ENCODE data around the gene WAC. TPM values are rescaled to one million over a fixed set of nuclear protein-coding genes. Genes with fewer than 3 reads are reported as not detected.

Gene WAC
- total RNA-seq, 1 donor from 2014 or later, result 54.8 TPM

GRCh38 chr10:28544058-28544457 lies 11.1 kb downstream of the WAC start:
- DNase-seq (ENCODE audit: low read depth), result no peak

GRCh38 chr10:28545967-28546644 lies 13.2 kb downstream of the WAC start:
- H3K4me3 ChIP-seq (ENCODE audit: low read depth, low read length), result no peak overlapping the region
- DNase-seq (ENCODE audit: low read depth), result no peak
- TF ChIP-seq CTCF (conservative IDR thresholded peaks at IDR 0.05; ENCODE audit: low read depth, low read length), result no peak

More at GRCh38 chr10:28544058-28544457, 11.1 kb downstream of the WAC start:
- TF ChIP-seq CTCF (conservative IDR thresholded peaks at IDR 0.05; ENCODE audit: low read depth, low read length), result no peak
- no peak overlapping the region for H3K4me3 ChIP-seq (ENCODE audit: low read depth, low read length)

GRCh38 chr10:28548781-28549498 lies 16.0 kb downstream of the WAC start:
- DNase-seq (ENCODE audit: low read depth), result no peak
- no peak for TF ChIP-seq CTCF (conservative IDR thresholded peaks at IDR 0.05; ENCODE audit: low read depth, low read length)
- H3K4me3 ChIP-seq (ENCODE audit: low read depth, low read length), result no peak overlapping the region

- no peak overlapping the region for H3K4me3 ChIP-seq (ENCODE audit: low read depth, low read length)
- TF ChIP-seq CTCF (conservative IDR thresholded peaks at IDR 0.05; ENCODE audit: low read depth, low read length), result no peak
- no peak for DNase-seq (ENCODE audit: low read depth)
Observed at GRCh38 chr10:28551086-28551485, 18.2 kb downstream of the WAC start.

GRCh38 chr10:28552775-28553174 lies 19.9 kb downstream of the WAC start:
- no peak for DNase-seq (ENCODE audit: low read depth)
- no peak overlapping the region for H3K4me3 ChIP-seq (ENCODE audit: low read depth, low read length)
- no peak for TF ChIP-seq CTCF (conservative IDR thresholded peaks at IDR 0.05; ENCODE audit: low read depth, low read length)

- no peak for TF ChIP-seq CTCF (conservative IDR thresholded peaks at IDR 0.05; ENCODE audit: low read depth, low read length)
- no peak for DNase-seq (ENCODE audit: low read depth)
- no peak overlapping the region for H3K4me3 ChIP-seq (ENCODE audit: low read depth, low read length)
Observed at GRCh38 chr10:28554009-28554408, 21.1 kb downstream of the WAC start.
